Activated CD4-positive, alpha-beta T cell treated with anti-CD3 and anti-CD28 coated beads for 24 hours (primary cell): ENCODE data around the gene ABCC2.
"Not testable (repeated sequence)": the region's sequence is repeated elsewhere in the genome, so short reads cannot be mapped to it uniquely, and the experiment has no call there.

Experiments
- DNase-seq, 2 donors: peaks; one replicate each; pipeline ENCODE4 v3.0.0-alpha.2; 2020; ENCODE audit warnings: low read depth in 2 of 2

The ABCC2 gene

DNA sequence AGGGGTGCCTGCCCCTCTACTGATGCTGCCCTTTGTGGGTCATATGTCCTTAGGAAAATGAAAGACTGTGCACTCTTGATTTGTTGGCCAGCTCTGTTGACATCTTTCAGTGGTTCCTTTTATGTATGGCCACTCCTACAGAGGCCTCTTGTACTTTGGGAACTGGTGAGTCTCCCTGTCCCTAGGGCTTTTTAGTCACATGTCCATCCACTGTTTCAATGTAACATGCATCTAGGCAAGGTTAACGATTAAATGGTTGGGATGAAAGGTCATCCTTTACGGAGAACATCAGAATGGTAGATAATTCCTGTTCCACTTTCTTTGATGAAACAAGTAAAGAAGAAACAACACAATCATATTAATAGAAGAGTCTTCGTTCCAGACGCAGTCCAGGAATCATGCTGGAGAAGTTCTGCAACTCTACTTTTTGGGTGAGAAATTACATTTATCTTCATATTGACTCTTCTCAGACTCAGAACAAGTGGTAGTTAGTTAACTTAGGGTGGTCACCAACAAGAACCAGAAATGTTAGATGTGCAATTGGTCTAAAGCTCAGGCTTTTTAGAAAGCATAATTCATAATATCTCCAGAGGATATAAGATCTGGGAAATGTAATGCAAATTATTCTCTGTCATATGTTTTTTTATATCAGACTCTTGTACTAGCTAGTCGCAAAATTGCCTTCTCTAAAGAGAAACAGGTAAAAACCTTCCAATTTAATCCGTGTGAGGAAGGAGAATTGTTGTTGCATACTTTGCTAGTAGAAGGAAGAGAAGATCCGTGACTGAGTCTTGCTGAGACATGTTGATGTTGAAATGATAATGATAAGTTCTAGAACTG lies at the start of gene ABCC2:
TSS of gene ABCC2 (plus strand) at position 194 of the 840 bp plus-strand sequence. CDS start at position 399, 205 bp downstream.
- DNase-seq, result no peak

GRCh38 chr10:99733366-99733765 lies 49.1 kb upstream of the ABCC2 start:
- DNase-seq, result no peak

GRCh38 chr10:99734111-99734510 lies 48.3 kb upstream of the ABCC2 start:
- not testable (repeated sequence) for DNase-seq

GRCh38 chr10:99740260-99740659 lies 42.2 kb upstream of the ABCC2 start:
- no peak for DNase-seq

DNA sequence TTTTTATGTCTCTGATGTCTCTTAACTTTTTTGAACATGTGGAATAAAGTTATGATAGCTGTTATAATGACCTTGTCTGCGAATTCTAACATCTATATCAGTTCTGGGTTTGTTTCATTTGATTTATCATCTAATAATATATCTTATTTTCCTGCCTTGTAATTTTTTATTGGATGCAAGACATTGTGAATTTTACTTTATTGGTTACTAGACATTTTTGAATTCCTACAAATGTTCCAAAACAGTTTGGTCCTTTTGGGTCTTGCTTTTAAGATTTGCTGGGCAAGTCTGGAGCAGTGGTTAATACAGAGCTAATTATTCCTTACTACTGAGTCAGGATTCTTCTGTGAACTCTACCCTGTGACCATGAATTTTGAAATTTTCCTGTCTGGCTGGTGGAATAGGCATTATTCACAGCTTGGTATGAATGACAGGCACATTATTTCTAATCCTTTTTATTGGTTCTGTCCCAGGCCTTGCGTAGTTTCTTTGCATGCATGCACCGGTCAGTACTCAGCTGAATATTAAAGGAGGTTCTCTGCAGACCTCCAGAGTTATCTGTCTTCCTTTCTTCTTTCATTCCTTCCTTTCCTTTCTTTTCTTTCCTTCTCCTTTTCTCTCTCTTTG lies 41.4 kb upstream of the ABCC2 start:
- no peak for DNase-seq

GRCh38 chr10:99742254-99742653 lies 40.2 kb upstream of the ABCC2 start:
- no peak for DNase-seq

GRCh38 chr10:99742701-99743100 lies 39.7 kb upstream of the ABCC2 start:
- no peak for DNase-seq

DNA sequence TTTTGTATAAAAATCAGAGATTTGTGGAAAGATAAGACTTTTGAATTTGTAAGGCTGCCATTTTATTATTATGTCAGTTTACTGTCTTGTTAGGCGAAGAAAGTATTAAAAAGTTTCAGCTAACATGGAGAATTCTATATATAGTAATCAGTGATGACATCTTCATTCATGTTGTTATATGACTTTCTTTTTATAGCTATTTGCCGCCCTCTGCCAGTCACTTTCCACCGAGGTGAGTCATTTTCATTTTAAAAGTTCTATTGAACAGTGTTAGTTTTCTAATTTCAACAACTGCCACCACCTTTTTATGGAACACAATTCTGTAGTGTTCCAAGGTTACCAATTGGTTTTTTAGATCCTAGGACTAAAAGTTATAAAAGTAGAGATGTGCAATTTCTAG lies 38.6 kb upstream of the ABCC2 start:
- no peak for DNase-seq

DNA sequence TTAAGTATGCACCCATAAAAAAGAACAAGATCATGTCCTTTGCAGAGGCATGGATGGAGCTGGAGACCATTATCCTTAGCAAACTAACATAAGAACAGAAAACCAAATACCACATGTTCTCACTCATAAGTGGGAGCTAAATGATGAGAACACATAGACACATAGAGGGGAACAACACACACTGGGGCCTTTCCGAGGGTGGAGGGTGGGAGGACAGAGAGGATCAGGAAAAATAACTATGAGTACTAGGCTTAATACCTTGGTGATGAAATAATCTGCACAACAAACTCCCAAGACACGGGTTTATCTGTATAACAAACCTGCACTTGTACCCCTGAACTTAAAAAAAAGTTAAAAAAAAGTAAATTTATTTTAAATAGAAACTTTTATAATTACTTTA lies 36.3 kb upstream of the ABCC2 start:
- DNase-seq, result not testable (repeated sequence)

DNA sequence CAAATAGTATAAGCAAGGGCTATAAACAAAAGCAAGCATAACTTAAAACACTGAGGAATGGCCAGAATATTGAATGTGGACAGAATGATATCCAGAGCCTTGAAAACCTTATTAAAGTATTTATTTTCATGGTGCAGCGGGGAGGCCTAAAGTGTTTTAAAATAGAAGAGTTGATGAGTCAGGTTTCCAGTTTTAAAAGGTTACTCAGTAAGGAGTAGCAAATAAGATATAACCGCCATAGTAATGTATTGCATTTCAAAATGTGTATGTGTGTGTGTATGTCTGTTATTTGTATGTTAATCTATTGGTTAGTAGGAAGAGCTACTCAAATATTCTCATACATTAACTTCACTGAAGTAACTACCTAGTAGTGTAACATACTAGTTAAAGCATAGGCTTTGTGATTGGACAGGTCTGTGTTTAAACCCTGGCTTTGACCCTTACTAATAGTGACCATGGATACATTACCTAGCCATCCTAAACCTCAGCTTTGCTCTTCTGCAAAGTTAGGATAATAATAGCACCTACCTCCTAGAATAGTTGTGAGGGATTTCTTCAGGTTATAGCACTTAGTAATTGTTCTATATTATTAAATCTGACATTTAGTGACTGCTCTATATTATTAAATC lies 33.5 kb upstream of the ABCC2 start:
- DNase-seq, result no peak

- no peak for DNase-seq
Observed at GRCh38 chr10:99750641-99751040, 31.8 kb upstream of the ABCC2 start.

DNA sequence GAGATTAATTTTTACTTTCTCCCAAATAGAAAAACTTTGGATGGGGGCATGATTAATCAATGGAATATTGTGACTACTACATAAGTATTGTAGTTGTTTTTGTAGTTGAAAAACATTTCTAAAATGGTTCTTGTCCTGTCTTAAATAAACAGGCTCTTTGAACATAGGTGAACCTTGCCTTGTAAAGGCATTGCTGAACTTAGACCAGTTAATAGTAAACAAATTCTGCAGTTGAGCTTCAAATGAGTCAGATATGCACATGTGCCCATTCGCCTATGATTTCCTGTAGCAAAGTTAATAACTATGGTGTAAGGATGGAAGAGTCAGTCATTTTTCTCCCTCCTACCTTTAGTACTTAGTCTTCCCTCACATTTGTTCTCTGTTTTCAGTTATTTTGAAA lies 27.8 kb upstream of the ABCC2 start:
- no peak for DNase-seq

DNA sequence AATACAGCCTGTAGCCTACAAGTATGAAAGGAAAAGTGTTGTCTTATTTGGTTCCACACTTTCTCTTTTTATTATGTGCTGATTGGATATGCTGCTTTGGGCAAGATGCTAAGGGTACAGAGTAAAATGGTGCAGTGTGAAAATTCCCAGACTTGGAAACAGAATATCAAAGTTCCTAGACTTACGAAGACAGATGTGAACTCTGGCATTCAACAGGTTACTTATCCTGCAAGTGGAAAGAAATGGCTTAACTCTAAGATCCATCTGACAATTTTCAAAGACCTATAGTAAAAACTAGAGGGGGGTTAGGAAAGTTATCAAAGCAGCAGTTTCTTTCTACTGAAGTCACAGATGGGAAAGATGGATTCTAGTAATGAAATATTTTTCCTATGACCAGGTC lies 26.3 kb upstream of the ABCC2 start:
- no peak for DNase-seq

GRCh38 chr10:99758211-99758891 lies 24.1 kb upstream of the ABCC2 start:
- DNase-seq, result no peak

DNA sequence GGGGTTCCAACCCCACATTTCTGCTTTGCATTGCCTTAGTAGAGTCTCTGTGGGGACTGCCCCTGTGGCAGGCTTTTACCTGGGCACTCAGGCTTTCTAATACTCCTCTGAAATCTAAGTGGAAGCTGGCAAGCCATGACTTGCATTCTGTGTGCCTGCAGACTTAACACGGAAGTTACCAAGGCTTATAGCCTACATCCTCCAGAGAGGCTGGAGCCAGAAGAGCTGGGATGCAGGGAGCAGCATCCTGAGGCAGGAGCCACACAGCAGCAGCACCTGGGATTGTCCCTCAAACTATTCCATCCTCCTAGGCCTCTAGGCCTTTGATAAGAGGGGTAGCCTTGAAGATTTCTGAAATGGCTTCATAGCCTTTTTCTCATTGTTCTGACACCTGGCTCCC lies 22.1 kb upstream of the ABCC2 start:
- no peak for DNase-seq

GRCh38 chr10:99761365-99761764 lies 21.1 kb upstream of the ABCC2 start:
- no peak for DNase-seq

GRCh38 chr10:99765672-99766301 lies 16.7 kb upstream of the ABCC2 start:
- DNase-seq, result no peak

- DNase-seq, result no peak
Observed at GRCh38 chr10:99766302-99766681, 16.1 kb upstream of the ABCC2 start.

DNA sequence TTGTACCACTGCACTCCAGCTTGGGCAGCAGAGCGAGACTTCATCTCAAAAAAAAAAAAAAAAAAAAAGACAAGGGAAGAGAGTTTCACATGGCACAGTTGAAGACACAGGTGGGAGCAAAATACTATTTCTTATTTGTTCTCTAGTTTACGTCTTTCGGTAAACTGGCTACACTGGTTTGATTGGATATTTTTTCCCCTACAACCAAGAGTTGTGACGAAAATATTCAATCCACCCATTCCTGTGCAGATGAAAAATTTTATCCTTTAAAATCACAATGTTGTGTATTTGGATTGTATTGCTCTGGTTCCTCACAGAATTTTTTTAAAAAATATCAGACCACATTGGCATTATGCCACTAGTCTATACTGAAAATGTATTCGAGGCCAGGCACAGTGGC lies 14.5 kb upstream of the ABCC2 start:
- DNase-seq, result no peak

- DNase-seq, result no peak
Observed at GRCh38 chr10:99768556-99768955, 13.9 kb upstream of the ABCC2 start.

DNA sequence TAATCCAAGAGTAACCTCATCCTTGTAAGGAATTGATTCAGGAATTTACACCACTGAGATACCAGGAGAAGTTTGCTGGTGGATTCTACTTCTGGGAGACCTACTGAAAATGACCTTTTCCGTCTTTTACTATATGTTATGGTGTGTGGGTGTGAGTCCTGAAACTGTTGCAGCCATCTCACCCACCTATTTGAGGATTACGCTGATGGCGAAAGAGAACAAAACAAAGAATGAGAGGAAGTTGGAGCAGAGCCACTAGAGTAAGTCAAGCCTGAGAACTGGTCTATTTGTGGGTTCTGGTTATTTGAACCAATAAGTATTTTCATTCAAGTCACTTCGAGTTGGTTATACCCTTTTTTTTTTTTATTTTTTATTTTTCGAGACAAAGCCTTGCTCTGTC lies 12.7 kb upstream of the ABCC2 start:
- no peak for DNase-seq
